GM19438 (cell line): Measurements from ENCODE around the gene BASP1.
A peak's percentile ranks its signal among the peaks of the same experiment; 100 is the strongest.

Experiments used
- ATAC-seq: cut with Tn5 transposase; IDR thresholded peaks from one replicate; pipeline ENCODE4 v1.9.1; 2021; ENCODE audit warnings: low read depth; ENCODE audit not compliant: unreplicated experiment

Gene BASP1

GRCh38 chr5:17221843-17222636 lies 4.6 kb downstream of the BASP1 start:
- no peak for ATAC-seq

- no peak for ATAC-seq
Measured at GRCh38 chr5:17222664-17223063, 5.2 kb downstream of the BASP1 start.

- ATAC-seq, result peak; percentile 43
Measured at GRCh38 chr5:17223367-17224185, 6.1 kb downstream of the BASP1 start.

- ATAC-seq, result no peak
Measured at GRCh38 chr5:17224858-17225511, 7.6 kb downstream of the BASP1 start.

DNA sequence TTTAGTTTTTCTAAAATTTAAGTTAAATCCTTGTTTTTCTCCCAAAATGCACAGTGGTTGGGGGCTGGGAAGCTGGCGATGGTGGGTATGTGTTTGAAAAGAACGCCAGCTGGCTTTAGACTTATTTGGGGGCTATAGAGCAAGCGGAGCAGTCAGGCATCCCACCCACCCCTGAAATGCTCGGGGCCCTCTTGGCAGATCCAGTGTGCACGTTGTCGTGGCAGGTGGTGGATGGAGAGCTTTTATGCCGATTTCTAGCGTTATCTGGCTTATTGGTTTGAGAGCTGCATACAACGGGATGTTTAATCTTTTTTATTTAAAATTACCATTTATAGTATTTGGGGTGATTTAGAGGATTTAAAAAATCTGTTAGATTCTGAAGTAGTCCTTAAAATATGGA lies 8.1 kb downstream of the BASP1 start:
- no peak for ATAC-seq

DNA sequence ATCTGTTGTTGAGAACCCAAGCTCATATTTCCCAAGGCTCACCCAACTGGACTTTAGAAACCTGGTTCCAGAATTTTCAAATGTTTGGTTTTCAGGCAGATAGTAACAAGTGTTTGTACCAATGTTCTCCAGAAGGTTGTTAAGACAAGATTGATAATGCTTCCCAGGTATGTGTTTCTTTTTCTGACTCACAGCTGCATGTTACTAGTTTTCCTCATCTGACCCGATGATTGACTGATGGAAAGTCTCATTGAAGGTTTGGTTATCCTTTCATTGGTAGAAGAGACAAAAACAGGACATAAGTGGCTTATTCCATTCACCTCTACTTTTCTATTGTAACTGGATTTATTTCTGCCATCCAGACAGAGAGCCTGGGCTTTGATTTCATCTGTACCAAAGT lies 10.4 kb downstream of the BASP1 start:
- no peak for ATAC-seq

- ATAC-seq, result peak; percentile 66
Measured at GRCh38 chr5:17228821-17229291, 11.4 kb downstream of the BASP1 start.

GRCh38 chr5:17229313-17229712 lies 11.9 kb downstream of the BASP1 start:
- peak; percentile 40 for ATAC-seq

DNA sequence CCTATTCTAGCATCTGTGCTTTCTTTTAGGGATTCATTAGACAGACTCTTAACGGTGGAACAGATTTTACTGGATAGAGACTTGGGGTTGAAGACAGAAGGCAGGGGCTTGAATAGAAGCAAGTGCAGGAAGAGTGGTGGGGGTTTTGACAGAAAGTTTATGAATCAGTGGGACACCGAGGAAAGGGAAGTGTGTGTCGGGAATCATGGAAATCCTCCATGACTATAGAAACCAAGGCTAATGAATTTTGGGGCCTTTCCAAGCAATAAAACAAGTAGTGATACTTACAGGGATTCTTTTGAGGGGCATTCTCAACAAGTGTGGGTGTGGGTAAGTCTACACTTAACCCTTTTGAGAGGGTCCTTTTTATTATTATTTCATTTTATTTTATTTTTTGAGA lies 12.8 kb downstream of the BASP1 start:
- ATAC-seq, result no peak

GRCh38 chr5:17230808-17231525 lies 13.5 kb downstream of the BASP1 start:
- no peak for ATAC-seq

DNA sequence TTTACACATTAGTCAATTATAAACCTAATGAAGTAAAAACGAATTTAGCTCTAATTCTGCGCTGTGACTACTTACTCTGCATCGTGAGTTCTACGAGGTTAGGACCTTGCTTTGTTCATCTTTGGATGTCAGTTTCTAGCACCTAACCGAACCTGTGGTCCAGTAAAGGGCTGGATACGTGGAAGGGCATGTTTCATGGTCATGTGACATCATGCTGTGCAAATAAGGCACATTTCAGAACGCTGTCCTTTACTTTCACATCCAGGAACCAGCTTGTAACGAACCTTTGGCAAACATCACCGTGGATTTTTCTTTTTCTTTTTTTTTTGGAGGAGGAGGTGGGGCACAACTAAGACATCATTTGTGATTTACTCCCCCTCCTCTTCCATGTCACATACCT lies 15.0 kb downstream of the BASP1 start:
- no peak for ATAC-seq

- ATAC-seq, result no peak
Measured at GRCh38 chr5:17233488-17233887, 16.1 kb downstream of the BASP1 start.

DNA sequence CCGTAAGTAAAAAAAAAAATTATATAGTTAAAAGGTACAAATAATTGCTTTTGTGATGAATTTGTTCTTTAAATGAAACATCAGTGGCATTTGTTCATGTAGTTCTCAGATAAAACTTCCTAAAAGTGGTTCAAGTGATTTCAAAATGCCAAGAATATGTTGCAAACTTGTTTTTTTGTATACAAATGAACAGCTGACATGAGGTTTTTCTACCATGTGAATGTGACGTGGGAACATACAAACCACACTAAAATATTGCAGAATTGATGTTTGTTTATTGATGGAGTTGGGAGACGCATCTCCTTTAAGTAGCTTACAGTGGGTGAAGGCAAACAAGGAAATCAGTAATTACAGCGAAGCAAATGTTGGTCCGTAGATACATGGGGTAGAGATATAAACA lies 16.9 kb downstream of the BASP1 start:
- no peak for ATAC-seq

DNA sequence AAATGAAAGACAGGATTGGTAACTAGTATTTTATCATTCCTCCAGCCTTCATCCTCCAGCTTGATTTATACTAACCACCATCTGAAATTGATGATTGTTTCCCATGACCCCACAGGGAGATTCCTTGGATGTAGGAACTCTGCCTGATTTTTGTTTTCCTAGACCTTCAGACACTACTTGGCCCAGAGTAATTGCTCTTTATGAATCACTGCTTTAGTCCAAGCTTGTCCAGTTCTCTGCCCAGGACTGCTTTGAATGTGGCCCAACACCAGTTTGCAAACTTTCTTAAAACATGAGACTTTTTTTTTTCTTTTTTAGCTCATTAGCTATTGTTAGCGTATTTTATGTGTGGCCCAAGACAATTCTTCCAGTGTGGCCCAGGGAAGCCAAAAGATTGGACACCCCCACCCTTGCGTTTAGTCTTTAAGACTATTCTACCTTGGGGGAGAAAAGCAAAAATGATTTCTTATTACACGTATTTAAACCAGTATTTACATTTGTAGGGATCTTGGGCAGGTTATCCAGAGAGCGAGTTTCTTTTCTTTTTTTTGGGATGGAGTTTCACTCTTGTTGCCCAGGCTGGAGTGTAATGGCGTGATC lies 18.4 kb downstream of the BASP1 start:
- ATAC-seq, result no peak

DNA sequence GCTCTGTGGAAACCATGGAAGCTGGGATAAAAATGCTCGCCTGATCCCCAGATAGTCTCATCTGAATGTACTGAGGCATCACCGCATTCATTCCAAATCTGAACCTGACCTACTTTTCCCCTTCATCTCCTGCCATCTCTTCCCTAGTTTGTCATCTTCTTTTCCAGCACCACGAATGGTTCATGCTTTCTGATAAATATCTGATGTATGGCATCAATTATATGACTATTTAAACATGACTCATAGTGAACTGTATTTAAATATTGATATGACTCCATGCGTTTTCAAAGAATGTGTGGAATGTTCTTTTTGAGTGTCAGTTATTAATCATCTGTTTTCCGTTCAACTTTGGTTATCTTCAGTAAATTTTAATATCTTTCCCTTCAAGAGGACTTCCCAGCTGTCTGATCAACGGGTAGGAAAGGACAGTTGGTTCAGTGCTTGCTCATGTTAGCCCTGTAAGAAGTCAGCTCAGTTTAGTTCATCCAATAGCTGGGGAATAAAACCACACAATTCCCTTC lies 21.1 kb downstream of the BASP1 start:
- ATAC-seq, result no peak

DNA sequence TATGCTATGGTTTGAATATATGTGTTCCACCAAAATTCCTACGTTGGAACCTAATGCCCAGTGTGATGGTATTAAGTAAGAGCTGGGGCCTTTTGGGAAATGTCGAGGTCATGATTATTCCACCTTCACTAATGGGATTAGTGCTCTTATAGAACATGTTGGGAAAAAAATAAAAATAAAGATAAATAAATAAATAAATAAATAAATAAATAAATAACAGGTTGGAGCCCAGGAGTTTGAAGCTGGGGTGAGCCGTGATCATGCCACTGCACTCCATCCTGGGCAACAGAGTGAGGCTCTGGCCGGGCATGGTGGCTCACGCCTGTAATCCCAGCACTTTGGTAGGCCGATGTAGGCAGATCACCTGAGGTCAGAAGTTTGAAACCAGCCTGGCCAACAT lies 22.5 kb downstream of the BASP1 start:
- ATAC-seq, result no peak

DNA sequence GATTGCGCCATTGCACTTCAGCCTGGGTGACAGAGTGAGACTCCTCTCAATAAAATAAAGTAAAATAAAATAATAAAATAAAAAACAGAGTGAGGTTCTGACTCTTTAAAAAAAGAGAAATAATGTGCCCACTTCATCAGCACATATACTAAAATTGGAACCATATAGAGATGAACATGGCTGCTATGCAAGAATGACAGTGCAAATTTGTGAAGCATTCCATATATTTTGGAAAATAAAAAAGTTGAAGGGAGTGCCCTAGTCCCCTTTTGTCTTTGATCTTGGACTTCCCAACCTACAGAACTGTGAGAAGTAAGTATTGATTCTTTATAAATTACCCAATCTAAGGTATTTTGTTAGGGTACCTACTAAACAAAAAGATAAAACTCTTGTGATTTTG lies 23.1 kb downstream of the BASP1 start:
- no peak for ATAC-seq

DNA sequence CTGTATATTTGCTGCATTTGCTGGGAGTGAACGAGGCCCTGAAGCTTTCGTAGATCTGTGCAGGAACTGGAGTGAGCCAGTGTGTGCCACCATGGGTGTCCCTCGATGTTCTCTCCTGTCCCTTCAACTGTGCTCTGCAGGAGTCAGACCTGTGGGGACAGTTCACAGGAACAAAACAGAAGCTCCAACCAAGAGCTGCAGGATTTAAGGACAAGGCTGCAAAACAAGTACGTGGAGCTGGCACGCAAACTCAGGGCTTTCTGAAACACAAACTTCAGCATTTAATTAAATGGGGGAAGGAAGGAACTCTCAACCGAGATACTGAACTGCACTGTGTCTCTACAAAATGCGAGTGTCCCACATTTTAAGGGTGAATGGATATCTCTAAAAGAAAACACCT lies 24.2 kb downstream of the BASP1 start:
- no peak for ATAC-seq

GRCh38 chr5:17243287-17244063 lies 26.0 kb downstream of the BASP1 start:
- ATAC-seq, result peak; percentile 56
